ENCODE data around the gene ST6GALNAC3.

Gene ST6GALNAC3

DNA sequence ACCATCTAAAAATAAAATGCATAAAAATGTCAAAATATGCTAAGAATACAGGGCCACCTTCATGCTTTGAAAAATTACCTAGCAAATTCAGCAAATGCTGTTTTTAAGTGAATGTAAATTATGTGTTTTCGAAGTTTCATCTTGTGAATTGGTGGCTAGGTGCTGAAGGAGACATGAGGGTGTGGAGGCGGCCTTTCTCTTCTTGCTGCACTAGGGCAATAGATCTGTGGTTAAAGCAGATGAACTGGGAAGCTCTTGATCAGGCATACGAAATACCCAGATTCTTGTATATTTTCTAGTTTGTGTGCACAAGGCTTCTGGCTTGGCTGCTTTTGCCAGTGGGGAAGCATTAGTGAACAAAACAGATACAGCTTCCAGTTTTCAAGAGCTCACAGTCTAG is 224.5 kb downstream of the ST6GALNAC3 start:
- TF ChIP-seq, protein P1, sequence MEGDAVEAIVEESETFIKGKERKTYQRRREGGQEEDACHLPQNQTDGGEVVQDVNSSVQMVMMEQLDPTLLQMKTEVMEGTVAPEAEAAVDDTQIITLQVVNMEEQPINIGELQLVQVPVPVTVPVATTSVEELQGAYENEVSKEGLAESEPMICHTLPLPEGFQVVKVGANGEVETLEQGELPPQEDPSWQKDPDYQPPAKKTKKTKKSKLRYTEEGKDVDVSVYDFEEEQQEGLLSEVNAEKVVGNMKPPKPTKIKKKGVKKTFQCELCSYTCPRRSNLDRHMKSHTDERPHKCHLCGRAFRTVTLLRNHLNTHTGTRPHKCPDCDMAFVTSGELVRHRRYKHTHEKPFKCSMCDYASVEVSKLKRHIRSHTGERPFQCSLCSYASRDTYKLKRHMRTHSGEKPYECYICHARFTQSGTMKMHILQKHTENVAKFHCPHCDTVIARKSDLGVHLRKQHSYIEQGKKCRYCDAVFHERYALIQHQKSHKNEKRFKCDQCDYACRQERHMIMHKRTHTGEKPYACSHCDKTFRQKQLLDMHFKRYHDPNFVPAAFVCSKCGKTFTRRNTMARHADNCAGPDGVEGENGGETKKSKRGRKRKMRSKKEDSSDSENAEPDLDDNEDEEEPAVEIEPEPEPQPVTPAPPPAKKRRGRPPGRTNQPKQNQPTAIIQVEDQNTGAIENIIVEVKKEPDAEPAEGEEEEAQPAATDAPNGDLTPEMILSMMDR (IDR thresholded peaks at IDR 0.05; ENCODE audit: control insufficient read depth, insufficient read depth, low read depth, low read length, missing control alignments): no peak
- DNase-seq (ENCODE audit: low read depth): no peak
- H3K4me3 ChIP-seq (ENCODE audit: control insufficient read depth, low read depth, low read length): no peak overlapping the region

DNA sequence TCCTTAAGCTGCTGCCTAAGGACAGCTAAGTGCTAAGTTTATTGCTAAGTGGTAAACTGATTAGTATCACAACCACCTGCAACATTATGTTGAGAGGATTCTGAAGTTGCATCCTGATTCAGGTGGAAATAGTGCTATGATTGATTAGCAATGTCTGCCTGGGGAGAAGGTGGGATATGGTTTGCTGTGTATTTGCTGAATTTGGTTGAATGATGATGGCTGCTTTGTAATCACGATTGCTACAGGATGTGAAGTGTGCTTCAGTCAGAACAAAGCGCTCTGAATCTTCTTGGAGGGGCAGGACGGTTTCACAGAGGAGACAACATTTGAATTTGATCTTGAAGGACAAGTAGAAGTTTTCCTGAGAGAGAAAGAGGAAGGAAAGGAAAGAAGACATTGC is 226.0 kb downstream of the ST6GALNAC3 start:
- H3K4me3 ChIP-seq (ENCODE audit: control insufficient read depth, low read depth, low read length): no peak overlapping the region
- DNase-seq (ENCODE audit: low read depth): no peak
- TF ChIP-seq, protein P1 (IDR thresholded peaks at IDR 0.05; ENCODE audit: control insufficient read depth, insufficient read depth, low read depth, low read length, missing control alignments): no peak

DNA sequence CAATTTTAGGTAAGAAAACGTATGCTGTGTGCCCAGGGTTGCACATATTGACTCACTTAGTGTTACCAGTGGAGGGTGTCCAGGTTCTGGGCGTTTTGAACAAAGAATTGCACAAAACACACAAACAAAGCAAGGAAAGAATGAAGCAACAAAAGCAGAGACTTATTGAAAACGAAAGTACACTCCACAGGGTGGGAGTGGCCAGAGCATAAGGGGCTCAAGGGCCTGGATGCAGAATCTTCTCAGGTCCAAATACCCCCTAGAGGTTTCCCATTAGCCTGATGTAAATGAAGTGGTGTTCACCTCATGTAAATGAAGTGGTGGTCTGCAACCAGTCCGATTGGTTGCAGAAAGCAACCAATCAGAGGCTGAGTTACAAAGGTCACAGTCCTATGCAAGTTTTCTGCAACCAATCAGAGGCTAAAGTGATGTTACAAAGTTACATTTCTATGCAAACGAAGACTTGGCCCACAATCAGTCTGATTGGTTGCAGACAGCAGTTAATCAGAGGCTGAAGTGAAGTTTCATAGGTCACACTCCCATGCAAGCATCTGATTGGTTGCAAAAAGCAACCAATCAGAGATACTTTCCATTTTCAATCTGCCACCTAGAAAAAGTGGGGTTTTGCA is 228.3 kb downstream of the ST6GALNAC3 start:
- TF ChIP-seq, protein P1 (IDR thresholded peaks at IDR 0.05; ENCODE audit: control insufficient read depth, insufficient read depth, low read depth, low read length, missing control alignments): no peak
- no peak overlapping the region for H3K4me3 ChIP-seq (ENCODE audit: control insufficient read depth, low read depth, low read length)
- no peak for DNase-seq (ENCODE audit: low read depth)

DNA sequence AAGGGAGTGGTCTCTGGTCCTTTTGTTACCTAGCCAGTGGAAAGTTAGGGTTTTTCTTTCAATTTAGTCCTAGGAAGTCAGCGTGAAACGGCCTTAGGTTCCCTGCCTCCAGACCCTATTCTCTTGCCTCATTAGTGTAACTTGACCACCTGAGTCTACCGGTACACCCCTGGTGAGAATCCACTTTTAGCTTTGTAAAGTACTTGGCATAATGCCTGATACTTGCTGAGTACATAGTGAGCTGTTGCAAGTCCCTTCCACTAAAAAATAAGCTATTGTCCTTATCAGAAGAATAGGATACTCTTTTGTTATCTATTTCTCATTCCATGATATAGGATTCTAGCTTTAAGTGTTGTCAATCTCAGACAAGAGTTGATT is 228.8 kb downstream of the ST6GALNAC3 start:
- H3K4me3 ChIP-seq (ENCODE audit: control insufficient read depth, low read depth, low read length): no peak overlapping the region
- no peak for DNase-seq (ENCODE audit: low read depth)
- TF ChIP-seq, protein P1 (IDR thresholded peaks at IDR 0.05; ENCODE audit: control insufficient read depth, insufficient read depth, low read depth, low read length, missing control alignments): no peak

DNA sequence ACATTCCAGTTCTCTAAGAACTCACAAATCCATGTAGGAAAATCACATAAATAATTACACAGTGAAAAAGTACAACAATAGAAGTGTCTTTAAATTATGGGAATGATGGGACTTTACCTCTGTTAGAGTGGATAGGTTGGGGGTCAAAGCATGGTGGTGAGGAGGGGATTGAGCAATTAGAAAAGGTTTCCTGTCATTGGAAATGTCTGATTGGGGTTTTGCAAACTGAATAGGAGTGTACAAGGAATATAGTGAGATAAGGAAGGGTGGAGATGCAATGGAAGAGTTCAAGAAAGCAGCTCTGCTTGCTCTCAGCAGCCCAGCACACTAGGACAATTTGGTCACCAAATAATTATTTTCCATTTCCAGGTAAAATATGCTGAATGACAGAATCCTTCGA is 238.8 kb downstream of the ST6GALNAC3 start:
- DNase-seq (ENCODE audit: low read depth): no peak
- H3K4me3 ChIP-seq (ENCODE audit: control insufficient read depth, low read depth, low read length): no peak overlapping the region
- TF ChIP-seq, protein P1 (IDR thresholded peaks at IDR 0.05; ENCODE audit: control insufficient read depth, insufficient read depth, low read depth, low read length, missing control alignments): no peak

DNA sequence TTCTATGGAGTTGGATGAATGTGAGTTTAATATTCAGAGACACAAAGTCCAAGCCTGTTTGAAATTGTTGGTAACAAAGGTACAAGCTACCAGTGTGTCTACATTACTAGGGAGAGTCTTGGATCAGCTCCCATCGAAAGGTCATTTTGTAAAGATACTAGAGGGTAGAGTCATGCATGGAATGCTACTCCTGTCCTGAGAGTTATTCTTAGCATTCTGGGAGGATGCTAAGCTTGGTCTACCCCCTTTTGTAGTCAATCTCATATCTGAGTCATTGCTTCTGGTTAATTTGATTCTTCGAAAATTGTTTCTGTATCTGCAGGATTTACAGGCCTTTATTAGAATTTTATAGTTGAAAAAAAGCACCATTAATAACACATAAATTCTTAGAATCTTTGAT is 240.2 kb downstream of the ST6GALNAC3 start:
- TF ChIP-seq, protein P1 (IDR thresholded peaks at IDR 0.05; ENCODE audit: control insufficient read depth, insufficient read depth, low read depth, low read length, missing control alignments): no peak
- no peak overlapping the region for H3K4me3 ChIP-seq (ENCODE audit: control insufficient read depth, low read depth, low read length)
- DNase-seq (ENCODE audit: low read depth): no peak
